ENCODE results near the gene C6orf136. TPM values are rescaled to one million over a fixed set of nuclear protein-coding genes. Genes with fewer than 3 reads are reported as not detected.

The C6orf136 gene
- total and polyA plus RNA-seq, 9 of the 15 experiments (the other 6 are each of a cell fraction or from before 2014, with no cell fraction given), result 14.1 to 63.1 (median 18.4) TPM

DNA sequence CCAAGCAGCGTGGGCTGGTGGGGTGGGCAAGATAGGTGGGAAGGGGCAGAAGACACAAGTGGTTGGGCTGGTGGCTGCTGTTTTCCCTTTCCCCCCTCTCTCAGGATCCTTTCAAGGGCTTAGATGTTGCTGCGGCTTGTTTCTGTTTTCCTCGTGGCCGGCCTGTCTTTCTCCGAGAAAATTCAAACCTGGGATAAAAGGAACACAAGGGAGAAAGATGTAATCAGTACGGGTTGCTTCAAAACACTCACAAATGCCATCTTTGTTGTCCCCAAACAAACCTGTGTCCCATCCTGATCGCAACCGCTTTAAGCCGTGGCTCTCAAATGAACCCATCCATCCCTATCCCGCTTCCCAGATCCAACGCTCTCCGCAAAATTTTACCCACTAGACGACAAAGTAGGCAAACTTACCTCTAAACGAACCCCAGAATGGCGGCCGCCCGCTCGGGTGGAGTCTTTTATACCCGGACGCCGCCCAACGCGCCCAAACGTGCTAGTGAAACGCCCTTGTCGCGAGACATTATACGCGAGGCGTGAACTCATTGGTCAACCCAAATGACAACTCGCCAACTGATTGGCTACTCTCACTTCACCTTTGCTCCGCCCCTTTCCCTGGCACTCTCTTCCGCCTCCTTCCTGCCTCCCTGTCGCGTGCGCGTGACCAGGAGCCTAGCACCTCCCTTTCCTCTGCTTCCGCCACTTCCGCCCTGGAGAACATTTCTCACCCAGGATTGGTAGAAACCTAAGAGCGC lies 29.9 kb upstream of the C6orf136 start, which contains the start of gene PPP1R10 (continued):
- TF ChIP-seq SP2 (IDR thresholded peaks at IDR 0.05; ENCODE audit: extremely low read depth, low read depth, low read length, poor library complexity, severe bottlenecking) (peak; percentile 40), ZNF217 (CRISPR knock-in tag; IDR thresholded peaks at IDR 0.05) (no peak), KDM5B (IDR thresholded peaks at IDR 0.05; ENCODE audit: insufficient replicate concordance, low read depth, low read length) (peak; percentile 99), NFIC (IDR thresholded peaks at IDR 0.05) (peak; percentile 87), CBFA2T2 (conservative IDR thresholded peaks at IDR 0.05) (no peak), SMARCC2 (IDR thresholded peaks at IDR 0.05; ENCODE audit: low read depth) (no peak), CREBBP (IDR thresholded peaks at IDR 0.05; ENCODE audit: low read depth, low read length) (no peak), ZNF134 (CRISPR knock-in tag; conservative IDR thresholded peaks at IDR 0.05) (peak; percentile 64; the same call in 1 of the 2 replicates), ZNF589 (CRISPR knock-in tag; IDR thresholded peaks at IDR 0.05; ENCODE audit: low read depth) (no peak), HDAC8 (tag; IDR thresholded peaks at IDR 0.05) (no peak), HCFC1 (IDR thresholded peaks at IDR 0.05; ENCODE audit: low read depth, low read length) (peak; percentile 67; the same call in 1 of the 2 replicates)
- TF ChIP-seq, protein P1, sequence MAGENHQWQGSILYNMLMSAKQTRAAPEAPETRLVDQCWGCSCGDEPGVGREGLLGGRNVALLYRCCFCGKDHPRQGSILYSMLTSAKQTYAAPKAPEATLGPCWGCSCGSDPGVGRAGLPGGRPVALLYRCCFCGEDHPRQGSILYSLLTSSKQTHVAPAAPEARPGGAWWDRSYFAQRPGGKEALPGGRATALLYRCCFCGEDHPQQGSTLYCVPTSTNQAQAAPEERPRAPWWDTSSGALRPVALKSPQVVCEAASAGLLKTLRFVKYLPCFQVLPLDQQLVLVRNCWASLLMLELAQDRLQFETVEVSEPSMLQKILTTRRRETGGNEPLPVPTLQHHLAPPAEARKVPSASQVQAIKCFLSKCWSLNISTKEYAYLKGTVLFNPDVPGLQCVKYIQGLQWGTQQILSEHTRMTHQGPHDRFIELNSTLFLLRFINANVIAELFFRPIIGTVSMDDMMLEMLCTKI (IDR thresholded peaks at IDR 0.05; ENCODE audit: partially characterized antibody), result no peak
- TF ChIP-seq, protein P2, sequence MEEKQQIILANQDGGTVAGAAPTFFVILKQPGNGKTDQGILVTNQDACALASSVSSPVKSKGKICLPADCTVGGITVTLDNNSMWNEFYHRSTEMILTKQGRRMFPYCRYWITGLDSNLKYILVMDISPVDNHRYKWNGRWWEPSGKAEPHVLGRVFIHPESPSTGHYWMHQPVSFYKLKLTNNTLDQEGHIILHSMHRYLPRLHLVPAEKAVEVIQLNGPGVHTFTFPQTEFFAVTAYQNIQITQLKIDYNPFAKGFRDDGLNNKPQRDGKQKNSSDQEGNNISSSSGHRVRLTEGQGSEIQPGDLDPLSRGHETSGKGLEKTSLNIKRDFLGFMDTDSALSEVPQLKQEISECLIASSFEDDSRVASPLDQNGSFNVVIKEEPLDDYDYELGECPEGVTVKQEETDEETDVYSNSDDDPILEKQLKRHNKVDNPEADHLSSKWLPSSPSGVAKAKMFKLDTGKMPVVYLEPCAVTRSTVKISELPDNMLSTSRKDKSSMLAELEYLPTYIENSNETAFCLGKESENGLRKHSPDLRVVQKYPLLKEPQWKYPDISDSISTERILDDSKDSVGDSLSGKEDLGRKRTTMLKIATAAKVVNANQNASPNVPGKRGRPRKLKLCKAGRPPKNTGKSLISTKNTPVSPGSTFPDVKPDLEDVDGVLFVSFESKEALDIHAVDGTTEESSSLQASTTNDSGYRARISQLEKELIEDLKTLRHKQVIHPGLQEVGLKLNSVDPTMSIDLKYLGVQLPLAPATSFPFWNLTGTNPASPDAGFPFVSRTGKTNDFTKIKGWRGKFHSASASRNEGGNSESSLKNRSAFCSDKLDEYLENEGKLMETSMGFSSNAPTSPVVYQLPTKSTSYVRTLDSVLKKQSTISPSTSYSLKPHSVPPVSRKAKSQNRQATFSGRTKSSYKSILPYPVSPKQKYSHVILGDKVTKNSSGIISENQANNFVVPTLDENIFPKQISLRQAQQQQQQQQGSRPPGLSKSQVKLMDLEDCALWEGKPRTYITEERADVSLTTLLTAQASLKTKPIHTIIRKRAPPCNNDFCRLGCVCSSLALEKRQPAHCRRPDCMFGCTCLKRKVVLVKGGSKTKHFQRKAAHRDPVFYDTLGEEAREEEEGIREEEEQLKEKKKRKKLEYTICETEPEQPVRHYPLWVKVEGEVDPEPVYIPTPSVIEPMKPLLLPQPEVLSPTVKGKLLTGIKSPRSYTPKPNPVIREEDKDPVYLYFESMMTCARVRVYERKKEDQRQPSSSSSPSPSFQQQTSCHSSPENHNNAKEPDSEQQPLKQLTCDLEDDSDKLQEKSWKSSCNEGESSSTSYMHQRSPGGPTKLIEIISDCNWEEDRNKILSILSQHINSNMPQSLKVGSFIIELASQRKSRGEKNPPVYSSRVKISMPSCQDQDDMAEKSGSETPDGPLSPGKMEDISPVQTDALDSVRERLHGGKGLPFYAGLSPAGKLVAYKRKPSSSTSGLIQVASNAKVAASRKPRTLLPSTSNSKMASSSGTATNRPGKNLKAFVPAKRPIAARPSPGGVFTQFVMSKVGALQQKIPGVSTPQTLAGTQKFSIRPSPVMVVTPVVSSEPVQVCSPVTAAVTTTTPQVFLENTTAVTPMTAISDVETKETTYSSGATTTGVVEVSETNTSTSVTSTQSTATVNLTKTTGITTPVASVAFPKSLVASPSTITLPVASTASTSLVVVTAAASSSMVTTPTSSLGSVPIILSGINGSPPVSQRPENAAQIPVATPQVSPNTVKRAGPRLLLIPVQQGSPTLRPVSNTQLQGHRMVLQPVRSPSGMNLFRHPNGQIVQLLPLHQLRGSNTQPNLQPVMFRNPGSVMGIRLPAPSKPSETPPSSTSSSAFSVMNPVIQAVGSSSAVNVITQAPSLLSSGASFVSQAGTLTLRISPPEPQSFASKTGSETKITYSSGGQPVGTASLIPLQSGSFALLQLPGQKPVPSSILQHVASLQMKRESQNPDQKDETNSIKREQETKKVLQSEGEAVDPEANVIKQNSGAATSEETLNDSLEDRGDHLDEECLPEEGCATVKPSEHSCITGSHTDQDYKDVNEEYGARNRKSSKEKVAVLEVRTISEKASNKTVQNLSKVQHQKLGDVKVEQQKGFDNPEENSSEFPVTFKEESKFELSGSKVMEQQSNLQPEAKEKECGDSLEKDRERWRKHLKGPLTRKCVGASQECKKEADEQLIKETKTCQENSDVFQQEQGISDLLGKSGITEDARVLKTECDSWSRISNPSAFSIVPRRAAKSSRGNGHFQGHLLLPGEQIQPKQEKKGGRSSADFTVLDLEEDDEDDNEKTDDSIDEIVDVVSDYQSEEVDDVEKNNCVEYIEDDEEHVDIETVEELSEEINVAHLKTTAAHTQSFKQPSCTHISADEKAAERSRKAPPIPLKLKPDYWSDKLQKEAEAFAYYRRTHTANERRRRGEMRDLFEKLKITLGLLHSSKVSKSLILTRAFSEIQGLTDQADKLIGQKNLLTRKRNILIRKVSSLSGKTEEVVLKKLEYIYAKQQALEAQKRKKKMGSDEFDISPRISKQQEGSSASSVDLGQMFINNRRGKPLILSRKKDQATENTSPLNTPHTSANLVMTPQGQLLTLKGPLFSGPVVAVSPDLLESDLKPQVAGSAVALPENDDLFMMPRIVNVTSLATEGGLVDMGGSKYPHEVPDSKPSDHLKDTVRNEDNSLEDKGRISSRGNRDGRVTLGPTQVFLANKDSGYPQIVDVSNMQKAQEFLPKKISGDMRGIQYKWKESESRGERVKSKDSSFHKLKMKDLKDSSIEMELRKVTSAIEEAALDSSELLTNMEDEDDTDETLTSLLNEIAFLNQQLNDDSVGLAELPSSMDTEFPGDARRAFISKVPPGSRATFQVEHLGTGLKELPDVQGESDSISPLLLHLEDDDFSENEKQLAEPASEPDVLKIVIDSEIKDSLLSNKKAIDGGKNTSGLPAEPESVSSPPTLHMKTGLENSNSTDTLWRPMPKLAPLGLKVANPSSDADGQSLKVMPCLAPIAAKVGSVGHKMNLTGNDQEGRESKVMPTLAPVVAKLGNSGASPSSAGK (IDR thresholded peaks at IDR 0.05), result no peak
- TF ChIP-seq, protein P3, sequence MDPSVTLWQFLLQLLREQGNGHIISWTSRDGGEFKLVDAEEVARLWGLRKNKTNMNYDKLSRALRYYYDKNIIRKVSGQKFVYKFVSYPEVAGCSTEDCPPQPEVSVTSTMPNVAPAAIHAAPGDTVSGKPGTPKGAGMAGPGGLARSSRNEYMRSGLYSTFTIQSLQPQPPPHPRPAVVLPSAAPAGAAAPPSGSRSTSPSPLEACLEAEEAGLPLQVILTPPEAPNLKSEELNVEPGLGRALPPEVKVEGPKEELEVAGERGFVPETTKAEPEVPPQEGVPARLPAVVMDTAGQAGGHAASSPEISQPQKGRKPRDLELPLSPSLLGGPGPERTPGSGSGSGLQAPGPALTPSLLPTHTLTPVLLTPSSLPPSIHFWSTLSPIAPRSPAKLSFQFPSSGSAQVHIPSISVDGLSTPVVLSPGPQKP (CRISPR knock-in tag; IDR thresholded peaks at IDR 0.05), result no peak

Data from K562 (cell line).